IPS DF 19.7 (cell line): Measurements from ENCODE around the gene ZC3H7A.

ENCODE experiments used
- DNase-seq: peaks from one replicate; pipeline ENCODE4 v3.0.0-alpha.2; 2013; ENCODE audit warnings: low read depth, low spot score

The ZC3H7A gene

DNA sequence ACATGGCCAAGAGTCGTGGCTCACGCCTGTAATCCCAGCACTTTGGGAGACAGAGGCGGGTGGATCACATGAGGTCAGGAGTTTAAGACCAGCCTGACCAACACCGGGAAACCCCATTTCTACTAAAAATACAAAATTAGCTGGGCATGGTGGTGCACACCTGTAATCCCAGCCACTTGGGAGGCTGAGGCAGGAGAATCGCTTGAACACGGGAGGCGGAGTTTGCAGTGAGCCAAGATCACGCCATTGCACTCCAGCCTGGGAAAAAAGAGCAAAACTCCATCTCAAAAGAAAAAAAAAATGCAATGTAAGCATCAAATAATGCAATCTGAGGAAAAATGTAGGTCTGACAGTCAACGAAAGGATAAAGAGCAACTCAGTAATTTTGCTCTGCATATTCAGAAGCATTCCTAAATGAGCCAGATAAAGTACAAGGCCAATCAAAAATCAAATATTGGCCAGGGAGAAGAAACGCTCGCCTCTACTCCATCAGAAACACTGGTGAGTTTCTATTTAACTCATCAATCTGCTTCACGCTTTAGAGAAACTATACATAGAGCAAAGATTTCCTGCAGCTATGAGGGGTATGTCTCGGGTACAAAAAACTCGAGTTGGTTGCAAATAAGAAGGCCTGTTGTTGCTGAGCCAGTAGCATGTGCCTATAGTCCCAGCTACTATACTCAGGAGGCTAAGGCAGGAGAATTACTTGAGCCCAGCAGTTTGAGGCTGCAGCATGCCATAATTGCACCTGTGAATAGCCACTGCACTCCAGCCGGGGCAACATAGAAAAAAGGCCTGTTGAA, 58.1 kb downstream of the ZC3H7A start:
- DNase-seq: no peak

DNA sequence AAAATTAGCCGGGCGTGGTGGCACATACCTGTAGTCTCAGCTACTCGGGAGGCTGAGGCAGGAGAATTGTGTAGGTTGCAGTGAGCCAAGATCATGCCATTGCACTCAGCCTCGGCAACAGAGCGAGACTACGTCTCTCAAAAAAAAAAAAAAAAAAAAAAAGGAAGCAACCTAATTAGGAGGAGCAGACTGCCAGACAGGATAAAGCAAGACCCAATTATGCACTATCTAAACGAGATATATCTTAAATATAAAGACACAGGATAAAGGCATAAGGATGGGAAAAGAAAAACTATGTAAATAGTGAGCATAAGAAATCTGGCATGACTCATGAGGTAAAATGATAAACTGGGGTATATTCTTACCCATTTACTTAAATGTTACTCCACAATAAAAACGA, 59.3 kb downstream of the ZC3H7A start:
- DNase-seq: no peak

DNA sequence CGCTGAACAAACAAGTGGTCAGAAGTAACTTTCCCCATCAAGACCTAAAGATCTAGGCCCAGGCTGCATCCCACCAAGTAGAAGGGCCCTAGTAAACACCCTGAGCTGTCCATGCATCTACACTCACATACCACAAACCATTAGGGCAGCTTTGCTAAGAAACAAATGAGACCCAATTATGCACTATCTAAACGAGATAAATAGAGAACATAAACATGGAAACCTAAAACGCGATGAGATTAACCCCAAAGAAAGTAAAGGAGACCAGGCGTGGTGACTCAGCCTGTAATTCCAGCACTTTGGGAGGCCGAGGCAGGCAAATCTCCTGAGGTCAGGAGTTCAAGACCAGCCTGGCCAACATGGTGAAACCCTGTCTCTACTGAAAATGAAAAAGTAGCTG, 60.2 kb downstream of the ZC3H7A start:
- no peak for DNase-seq

DNA sequence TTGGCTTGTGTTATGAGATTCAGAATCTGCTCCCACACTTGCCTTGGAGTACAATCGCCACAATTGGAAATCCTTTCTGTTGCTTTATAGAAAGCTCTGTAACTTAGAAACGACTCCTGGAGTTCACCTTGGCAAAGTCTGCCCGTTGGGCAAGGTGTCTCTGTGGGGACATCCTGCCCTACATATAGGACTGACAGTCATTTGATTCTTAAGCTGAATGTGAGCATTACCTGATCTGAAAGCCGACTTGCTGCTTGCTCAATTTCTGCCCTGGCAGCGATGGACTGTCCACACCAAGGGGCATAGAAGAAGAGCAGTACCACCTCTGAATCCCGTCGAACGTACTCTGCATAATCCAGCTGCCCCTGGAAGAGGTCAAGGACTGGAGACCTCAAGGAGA, 61.3 kb downstream of the ZC3H7A start:
- no peak for DNase-seq

DNA sequence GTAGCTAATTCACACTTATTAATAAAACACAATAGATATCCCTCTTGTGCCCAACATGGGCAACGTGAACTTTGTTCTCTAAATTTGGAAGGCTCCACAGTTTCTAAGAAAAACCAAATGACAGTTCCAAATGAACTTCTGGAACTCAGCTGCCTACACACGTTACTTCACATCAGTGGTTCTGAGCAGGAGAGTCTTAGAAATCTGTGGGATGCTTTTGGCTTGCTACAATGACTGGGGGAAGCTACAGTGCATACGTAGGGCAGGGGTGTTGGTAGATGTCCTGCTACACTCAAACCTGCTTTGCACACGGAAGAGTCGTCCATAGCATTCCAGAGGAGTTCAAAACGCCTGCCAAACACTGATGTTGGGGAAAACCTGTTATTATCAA, 62.4 kb downstream of the ZC3H7A start:
- no peak for DNase-seq

DNA sequence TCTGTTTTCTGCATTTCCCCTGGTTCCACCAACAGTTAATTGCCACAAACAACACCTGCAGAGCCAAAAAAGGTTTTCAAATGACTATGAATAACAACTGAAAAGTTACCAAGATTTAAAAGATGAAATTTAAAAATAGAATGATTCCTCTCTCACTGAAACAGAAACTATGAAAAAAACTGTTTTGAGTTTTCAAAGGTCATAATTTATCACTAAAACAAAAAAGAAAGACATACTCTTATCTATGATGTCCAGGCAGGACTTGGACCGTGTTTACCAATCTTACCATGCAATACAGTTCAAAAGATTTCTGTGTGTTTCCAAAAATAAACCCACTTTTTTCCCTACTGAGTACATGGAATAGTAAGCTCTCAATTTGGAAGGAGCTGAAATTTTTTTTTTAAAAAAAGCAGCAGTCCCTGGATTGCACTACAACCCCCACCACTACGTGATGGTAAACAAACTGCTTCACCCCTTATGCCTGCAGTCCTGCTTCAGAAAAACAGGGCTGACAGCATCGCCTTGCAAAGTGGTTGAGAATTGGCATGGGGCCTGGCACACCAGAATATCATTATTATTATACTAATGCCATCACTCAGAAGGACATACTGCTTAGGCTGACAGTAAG, 62.9 kb downstream of the ZC3H7A start:
- no peak for DNase-seq

DNA sequence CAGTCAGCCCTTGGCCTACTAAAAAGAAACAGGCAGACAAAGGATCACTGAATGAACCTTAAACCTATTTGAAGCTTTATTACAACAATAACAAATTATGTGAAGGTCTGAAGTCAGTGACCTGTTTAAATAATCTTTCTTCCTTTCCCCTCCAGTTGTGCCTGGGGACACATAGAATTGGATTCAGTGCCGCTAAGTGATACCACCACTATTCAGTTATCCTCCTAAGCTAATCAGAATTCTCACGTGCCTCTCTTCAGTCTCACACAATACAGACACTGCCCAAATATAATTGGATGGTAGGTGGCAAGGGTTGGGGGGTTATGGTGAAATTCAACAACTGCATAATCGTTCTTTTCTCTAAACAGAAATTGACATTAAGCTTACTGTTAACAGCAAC, 65.8 kb downstream of the ZC3H7A start:
- no peak for DNase-seq

DNA sequence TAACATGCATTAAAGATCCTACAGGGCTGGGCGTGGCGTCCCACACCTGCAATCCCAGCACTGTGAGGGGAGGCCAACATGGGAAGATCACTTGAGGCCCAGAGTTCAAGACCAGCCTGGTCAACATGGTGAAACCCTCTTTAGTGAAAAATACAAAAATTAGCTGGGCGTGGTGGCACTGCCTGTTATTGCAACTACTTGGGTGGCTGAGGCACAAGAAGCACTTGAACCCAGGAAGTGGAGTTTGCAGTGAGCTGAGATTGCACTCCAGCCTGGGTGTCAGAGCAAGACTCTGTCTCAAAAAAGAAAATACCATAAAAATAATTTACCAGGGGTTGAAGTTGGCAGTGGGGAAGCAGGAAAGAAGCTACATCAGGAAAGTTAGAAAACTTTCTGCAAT, 67.3 kb downstream of the ZC3H7A start:
- DNase-seq: no peak

DNA sequence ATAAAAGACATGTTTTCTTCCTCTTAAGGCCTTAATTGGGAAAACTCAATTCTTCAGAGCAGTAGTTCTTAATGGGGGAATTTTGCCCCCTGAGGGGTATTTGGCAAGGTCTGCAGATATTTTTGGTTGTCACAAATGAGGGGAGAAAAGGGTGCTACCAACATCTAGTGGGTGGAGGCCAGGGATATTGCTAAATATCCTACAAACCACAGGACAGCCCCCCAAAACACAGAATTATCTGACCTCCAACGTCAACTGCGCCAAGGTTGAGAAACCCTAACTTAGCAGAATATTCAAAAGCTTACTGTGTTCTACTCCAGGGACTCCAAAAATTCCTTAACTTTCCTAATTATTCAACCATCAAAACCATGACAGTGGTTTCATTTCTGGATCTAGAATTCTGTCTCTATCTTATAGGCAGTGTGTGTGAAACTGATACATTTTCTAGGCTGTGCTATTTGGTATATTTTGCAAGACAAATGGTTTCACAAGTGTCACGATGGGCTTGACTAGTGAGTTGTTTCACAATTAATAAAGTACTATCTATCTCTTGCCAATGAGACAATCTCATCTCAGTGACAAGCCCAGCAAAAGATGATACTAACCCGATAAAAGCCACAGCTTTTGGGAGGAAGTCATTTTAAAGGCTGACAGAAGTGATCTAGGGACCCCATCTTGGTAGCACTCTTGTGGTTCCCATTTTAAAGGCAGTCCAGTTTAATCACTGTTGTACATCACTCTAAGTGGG, 69.1 kb downstream of the ZC3H7A start:
- DNase-seq: no peak

DNA sequence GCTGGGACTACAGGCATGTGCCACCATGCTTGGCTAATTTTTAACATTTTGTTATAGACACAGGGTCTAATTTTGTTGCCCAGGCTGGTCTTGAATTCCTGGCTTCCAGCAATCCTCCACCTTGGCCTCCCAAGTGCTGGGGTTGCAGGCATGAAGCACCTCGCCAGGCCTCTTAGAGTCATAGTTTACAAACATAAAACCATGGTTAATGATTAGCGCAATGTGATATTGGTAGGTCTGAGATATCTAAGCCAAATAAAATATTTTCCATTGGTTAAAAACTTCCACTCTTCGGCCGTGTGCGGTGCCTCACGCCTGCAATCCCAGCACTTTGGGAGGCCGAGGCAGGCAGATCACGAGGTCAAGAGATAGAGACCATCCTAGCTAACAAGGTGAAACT, 71.0 kb downstream of the ZC3H7A start:
- DNase-seq: no peak

DNA sequence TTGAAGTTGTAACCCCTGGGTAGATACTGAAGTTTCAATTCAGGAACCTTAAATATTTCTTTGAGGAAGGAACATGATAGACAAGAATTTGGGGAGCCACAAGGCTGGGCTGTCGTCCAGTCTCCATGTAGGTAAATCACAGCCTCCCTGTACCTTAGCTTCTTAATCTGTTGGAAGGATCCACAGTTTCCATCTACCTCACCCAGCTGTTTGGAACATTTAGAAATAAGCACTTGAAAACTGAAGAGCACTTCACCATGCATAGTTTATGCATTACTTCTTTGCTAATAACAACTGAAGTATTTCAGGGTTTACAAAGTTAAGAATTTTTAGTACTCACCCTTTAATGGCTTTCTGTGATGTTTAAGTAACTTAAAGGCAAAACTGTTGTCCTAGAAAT, 71.6 kb downstream of the ZC3H7A start:
- no peak for DNase-seq

DNA sequence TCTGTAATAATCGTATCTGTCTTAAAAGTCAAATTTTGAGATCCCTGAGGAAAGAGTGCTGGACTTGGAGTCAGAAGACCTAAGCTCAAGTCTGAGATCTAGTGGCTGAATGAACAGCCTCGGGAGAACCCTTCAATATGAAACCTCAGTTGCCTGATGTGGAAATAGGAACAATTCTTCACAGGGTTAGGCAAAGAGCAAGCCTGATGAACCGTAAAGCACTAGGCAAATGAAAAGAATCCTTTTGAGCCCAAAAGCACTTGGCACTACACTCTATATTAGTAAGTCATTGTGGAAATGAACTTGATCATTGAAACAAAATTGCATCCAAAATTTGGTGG, 74.6 kb downstream of the ZC3H7A start:
- DNase-seq: no peak

DNA sequence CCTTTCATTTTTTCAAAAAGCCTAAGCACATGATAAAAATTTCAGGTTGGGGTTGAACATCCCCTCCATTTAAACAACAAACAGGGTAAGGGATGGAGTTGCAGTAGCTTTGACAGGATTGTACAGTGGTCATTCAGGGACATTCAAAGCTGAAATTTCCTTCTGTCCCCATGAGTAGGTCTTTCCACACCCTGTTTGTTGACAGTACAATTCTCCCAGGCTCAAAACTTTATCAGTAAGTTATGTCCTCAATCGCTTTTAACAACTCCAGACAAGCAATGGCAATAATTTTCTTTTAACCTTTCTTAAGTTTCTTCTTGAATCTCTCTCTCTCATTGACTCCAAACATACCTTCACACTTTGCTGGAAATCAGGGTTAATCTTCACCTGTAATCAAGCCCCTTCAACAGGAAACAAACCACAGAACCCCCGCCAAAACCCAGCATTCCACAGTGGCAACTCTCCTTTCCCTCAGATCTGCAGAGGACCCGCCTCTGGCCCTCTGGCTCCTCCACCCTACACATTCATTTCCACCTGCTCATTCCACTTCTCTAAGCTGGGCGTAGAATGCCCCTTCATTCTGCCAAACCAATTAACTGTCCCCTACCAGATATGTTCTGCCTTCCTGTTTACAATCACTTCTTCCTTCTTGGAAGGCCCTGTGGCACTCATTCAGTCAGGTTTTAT, 75.1 kb downstream of the ZC3H7A start:
- no peak for DNase-seq

DNA sequence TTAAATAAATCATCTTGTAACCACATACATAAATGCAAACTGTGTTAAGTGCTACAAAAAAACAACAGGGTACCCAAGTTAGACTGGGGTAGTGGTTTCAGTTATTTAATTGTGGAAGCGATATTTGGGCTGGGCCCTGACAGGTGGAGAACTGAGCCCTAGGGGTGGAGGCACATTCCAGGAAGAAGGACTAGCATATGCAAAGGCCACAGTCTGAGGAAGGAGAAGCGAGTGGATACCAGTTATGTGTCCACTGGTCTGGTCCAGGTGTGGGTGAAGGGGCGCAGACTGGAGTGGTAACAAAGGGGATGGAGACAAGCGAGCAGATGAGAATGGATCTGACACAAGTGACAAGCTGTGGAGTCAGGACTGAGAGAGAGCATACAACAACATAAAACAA, 77.3 kb downstream of the ZC3H7A start:
- DNase-seq: no peak

DNA sequence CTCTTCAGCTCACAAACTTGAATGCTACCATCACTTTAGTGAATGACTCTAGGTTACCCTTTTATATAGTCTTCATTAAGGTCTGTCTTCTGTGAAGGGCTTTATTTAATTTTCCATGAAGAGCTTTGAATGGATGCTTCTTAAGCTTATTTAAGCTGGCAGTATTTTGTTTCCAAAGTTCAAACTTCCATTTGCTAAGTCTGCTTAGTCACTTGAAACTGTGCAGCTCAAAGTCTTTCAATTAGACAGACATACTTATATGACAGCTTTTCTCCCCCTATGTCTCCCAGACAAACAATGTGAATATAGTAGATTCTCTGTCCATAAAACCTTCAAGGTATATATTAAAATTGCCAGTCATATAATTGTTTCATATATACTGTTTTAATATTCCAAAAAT, 77.9 kb downstream of the ZC3H7A start:
- DNase-seq: no peak

DNA sequence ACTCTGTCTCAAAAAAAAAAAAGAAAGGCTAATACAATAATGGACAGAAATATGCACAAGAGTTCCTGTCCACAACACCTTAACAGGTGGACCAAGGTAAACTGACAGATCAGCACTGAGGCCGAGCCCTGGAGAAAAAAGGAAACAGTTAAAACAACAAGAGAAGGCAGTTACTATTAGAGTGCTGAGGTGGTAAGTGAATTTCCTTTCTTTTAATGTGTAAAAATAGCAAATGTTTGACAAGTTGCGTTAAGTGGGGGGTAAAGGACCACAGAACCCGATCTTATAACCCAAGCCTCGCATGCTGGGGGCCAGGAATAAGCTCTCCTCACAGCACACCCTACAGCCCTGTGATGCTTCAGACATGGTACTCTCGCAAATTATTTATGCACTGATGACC, 79.2 kb downstream of the ZC3H7A start:
- no peak for DNase-seq

DNA sequence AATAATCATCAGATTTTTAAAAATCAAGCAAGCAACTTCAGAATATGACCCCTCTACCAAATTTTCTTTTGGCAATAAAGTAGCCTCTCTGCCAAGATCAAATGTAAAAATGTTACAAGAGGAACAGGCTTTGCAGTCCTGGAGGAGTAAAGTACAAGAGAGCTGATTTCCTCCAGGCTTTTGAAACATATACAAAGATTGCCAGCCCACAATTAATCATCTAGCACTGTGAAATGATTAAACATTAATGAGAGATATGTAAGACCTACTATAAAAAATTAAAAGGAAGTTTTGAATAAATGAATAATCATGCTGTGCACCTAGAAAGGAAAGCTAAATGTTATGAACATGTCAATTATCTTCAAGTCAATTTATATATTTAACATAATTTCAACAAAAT, 80.7 kb downstream of the ZC3H7A start:
- no peak for DNase-seq

DNA sequence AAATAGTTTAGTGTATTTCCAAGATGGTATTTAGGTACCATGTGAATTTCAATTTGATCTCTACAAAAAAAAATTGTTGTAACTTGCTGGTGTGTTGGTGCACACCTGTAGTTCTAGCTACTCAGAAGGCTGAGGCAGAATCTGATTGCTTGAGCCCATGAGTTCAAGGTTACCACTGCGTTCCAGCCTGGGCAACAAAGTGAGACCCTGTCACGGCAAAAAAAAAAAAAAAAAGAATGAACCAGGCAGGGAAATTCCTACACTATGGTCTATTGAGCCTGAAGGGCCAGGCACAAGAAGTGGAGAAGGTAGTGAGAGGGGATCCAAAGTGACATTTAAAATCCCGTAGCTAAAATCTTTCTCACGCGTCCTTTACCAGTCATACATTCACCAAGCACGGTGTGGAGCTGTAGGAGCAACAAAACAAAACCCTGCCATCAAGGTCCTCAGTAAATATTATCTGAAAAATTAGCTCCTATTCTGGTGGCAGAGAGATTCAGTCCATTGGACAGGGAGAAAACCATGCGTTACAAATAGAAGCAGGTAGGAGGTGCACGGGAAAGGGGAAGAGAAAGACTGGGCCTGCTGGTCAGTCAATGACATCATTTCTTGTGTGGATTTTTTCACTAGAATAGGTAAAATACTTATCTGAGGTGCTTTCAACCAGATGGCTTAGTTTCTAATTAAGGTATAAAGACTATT, 81.7 kb downstream of the ZC3H7A start:
- DNase-seq: no peak

DNA sequence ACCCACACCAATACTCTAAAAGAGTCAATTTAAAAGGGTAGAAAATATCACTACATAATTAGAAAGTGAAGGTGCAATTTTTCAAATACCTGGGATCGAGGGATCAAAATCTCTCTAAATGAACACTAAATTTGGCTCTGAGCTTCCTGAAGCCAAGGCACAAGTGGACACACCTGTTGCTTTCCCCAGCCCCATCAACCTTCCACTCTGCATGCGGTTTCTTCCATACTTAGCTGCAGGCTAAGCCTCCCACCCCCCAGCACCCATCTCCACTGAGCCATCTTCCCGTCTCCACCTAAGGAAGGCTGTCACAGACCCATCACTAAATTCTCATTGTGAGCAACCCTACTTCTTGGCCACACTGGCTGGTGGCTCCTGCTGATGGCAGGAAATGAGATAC, 84.9 kb downstream of the ZC3H7A start:
- no peak for DNase-seq

DNA sequence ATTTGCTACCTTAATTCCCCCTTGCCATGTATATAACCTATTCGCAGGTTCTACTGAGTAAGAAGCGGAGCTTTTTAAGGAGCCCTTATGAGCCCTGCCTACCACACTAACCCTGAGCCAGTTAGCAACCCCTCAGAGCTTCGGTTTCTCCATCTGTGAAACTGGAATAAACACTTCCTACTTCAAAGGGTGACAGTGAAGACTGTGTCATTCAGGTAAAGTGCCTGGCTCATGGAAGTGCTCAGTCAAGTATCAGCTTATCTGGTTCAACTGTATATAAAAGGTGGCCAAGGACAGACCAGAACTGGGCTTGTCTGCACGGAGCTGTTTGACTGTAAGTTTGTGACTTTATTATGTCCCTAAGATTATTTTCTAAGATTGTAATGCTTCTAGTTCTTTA, 85.4 kb downstream of the ZC3H7A start:
- no peak for DNase-seq

DNA sequence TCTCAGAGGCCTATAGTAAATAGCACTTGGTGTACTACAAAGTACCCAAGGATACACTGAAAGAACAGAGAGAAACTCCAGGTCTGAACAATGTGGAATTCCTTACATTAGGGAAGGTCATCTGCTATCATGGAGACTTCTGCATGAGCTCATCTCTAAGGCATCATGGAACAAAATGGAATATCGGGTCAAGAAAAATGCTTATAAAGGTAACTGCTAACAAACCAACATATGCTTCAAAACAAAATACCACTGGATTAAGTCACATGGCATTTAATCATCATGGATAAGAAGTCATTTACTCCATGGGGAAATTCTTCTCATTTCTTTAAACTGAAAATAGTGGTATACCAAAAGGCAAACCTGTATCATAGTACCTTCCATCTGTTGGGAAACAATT, 88.6 kb downstream of the ZC3H7A start:
- DNase-seq: no peak

DNA sequence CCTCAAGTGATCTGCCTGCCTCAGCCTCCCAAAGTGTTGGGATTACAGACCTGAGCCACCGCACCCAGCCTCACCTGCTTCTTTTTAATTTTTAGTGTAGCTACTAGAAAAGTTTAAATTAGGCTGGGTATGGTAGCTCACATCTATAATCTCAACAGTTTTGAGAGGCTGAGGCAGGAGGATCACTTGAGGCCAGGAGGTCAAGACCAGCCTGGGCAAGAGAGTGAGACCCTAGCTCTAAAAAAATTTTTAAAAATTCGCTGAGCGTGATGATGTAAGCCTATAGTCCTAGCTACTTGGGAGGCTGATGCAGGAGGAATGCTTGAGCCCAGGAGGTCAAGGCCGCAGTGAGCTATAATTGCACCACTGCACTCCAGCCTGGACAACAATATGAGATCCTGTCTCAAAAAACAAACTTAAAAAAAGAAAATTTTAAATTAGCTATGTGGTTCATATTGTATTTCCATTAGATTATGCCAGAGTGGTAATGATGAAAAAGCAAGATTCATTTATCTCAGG, 89.3 kb downstream of the ZC3H7A start:
- DNase-seq: no peak
